Activated T-helper 17 cell treated with anti-CD3 and anti-CD28 coated beads, Interleukin-2, amount 50 U/mL, for 72 hours (primary cell): ENCODE results near the gene PANK4. TPM values are rescaled to one million over a fixed set of nuclear protein-coding genes. Genes with fewer than 3 reads are reported as not detected.
"Not testable (repeated sequence)": the region's sequence is repeated elsewhere in the genome, so short reads cannot be mapped to it uniquely, and the experiment has no call there.

Source experiments
- ATAC-seq: fragments of 150-1000 bp; cut with Tn5 transposase; replicated peaks from 2 replicates; pipeline ENCODE4 v1.10.0; 2021; ENCODE audit warnings: mild to moderate bottlenecking, moderate library complexity
- H3K27ac Mint-ChIP-seq: one replicate; pipeline ENCODE4 v1.8.0; 2022; ENCODE audit warnings: mixed read lengths
- H3K27me3 Mint-ChIP-seq: one replicate; pipeline ENCODE4 v1.8.0; 2022; ENCODE audit warnings: mixed read lengths
- H3K36me3 Mint-ChIP-seq: one replicate; pipeline ENCODE4 v1.8.0; 2022; ENCODE audit warnings: low read depth, mild to moderate bottlenecking, mixed read lengths
- H3K4me1 Mint-ChIP-seq: one replicate; pipeline ENCODE4 v1.8.0; 2022; ENCODE audit warnings: mixed read lengths
- H3K4me3 Mint-ChIP-seq: one replicate; pipeline ENCODE4 v1.8.0; 2022; ENCODE audit warnings: mild to moderate bottlenecking, mixed read lengths
- H3K9me3 Mint-ChIP-seq: one replicate; pipeline ENCODE4 v1.8.0; 2022; ENCODE audit warnings: mixed read lengths
- total RNA-seq, 2 donors: library from RNA; stranded (reverse); gene quantifications; one replicate each; pipeline ENCODE4 v1.2.3, GENCODE V29; 2022

The PANK4 gene
- total RNA-seq = 10 to 100 TPM; 41.7 to 54.9 TPM

- H3K27me3 Mint-ChIP-seq = no peaks in the 10 kb centered on the region
- peak within 1 kb of the TSS; percentile 93 for H3K4me3 Mint-ChIP-seq
- H3K27ac Mint-ChIP-seq = peak within 1 kb of the TSS; percentile 94
- H3K9me3 Mint-ChIP-seq = no peaks in the 10 kb centered on the region
- H3K4me1 Mint-ChIP-seq = peaks cover 32% of the 10 kb centered on the region
- ATAC-seq = peak; percentile 88
- peaks cover 29% of the 10 kb centered on the region for H3K36me3 Mint-ChIP-seq
These were observed at the start of gene PANK4 for GRCh38 chr1:2525920-2526823. Gene PANK4 (minus strand): TSS chr1:2526596. CDS start chr1:2526587, 9 bp downstream.

GRCh38 chr1:2574350-2574749 is 48.0 kb upstream of the PANK4 start:
- Mint-ChIP-seq H3K27me3 (no peaks in the 10 kb centered on the region), H3K4me3 (no peak overlapping the region), H3K9me3 (peaks cover 15% of the 10 kb centered on the region), H3K27ac (no peak overlapping the region), H3K4me1 (peaks cover 13% of the 10 kb centered on the region), H3K36me3 (no peaks in the 10 kb centered on the region)
- no peak for ATAC-seq

- Mint-ChIP-seq H3K27ac (no peak overlapping the region), H3K36me3 (no peaks in the 10 kb centered on the region), H3K4me1 (peaks cover 5% of the 10 kb centered on the region), H3K27me3 (no peaks in the 10 kb centered on the region), H3K9me3 (peaks cover 11% of the 10 kb centered on the region), H3K4me3 (no peak overlapping the region)
- ATAC-seq = no peak
These were observed 47.0 kb upstream of the PANK4 start for GRCh38 chr1:2573250-2573920.

- peaks cover 4% of the 10 kb centered on the region for H3K36me3 Mint-ChIP-seq
- H3K4me1 Mint-ChIP-seq = peaks cover 5% of the 10 kb centered on the region
- H3K4me3 Mint-ChIP-seq = no peak overlapping the region
- ATAC-seq = no peak
- H3K9me3 Mint-ChIP-seq = peaks cover 11% of the 10 kb centered on the region
- H3K27me3 Mint-ChIP-seq = no peaks in the 10 kb centered on the region
- H3K27ac Mint-ChIP-seq = no peak overlapping the region
These were observed 45.0 kb upstream of the PANK4 start for GRCh38 chr1:2571348-2571747.

GRCh38 chr1:2570332-2570731 is 43.9 kb upstream of the PANK4 start:
- H3K27ac Mint-ChIP-seq = no peak overlapping the region

GRCh38 chr1:2569703-2570102 is 43.3 kb upstream of the PANK4 start:
- H3K9me3 Mint-ChIP-seq = peaks cover 11% of the 10 kb centered on the region
- H3K4me1 Mint-ChIP-seq, H3K27me3 Mint-ChIP-seq, H3K4me3 Mint-ChIP-seq, H3K36me3 Mint-ChIP-seq, H3K27ac Mint-ChIP-seq, ATAC-seq: not testable (repeated sequence)

More at GRCh38 chr1:2570332-2570731, 43.9 kb upstream of the PANK4 start:
- peaks cover 5% of the 10 kb centered on the region for H3K4me1 Mint-ChIP-seq
- H3K27me3 Mint-ChIP-seq = no peaks in the 10 kb centered on the region
- peaks cover 11% of the 10 kb centered on the region for H3K9me3 Mint-ChIP-seq
- H3K36me3 Mint-ChIP-seq = peaks cover 4% of the 10 kb centered on the region
- no peak overlapping the region for H3K4me3 Mint-ChIP-seq
- ATAC-seq = no peak

- Mint-ChIP-seq H3K27me3 (no peaks in the 10 kb centered on the region), H3K4me3 (no peak overlapping the region), H3K4me1 (peaks cover 5% of the 10 kb centered on the region), H3K36me3 (peaks cover 4% of the 10 kb centered on the region), H3K9me3 (peaks cover 11% of the 10 kb centered on the region), H3K27ac (no peak overlapping the region)
- no peak for ATAC-seq
These were observed 42.7 kb upstream of the PANK4 start for GRCh38 chr1:2569060-2569459.

- not testable (repeated sequence) for H3K9me3 Mint-ChIP-seq, H3K27ac Mint-ChIP-seq, H3K36me3 Mint-ChIP-seq, H3K4me3 Mint-ChIP-seq, H3K4me1 Mint-ChIP-seq, H3K27me3 Mint-ChIP-seq
- ATAC-seq = peak; percentile 34
These were observed 41.9 kb upstream of the PANK4 start for GRCh38 chr1:2568187-2568816.

- H3K36me3 Mint-ChIP-seq = peaks cover 17% of the 10 kb centered on the region
- no peak overlapping the region for H3K4me3 Mint-ChIP-seq
- H3K9me3 Mint-ChIP-seq = no peaks in the 10 kb centered on the region
- no peak overlapping the region for H3K27ac Mint-ChIP-seq
- ATAC-seq = peak; percentile 8
- H3K4me1 Mint-ChIP-seq = no peaks in the 10 kb centered on the region
- no peaks in the 10 kb centered on the region for H3K27me3 Mint-ChIP-seq
These were observed 40.8 kb upstream of the PANK4 start for GRCh38 chr1:2567083-2567679.

- Mint-ChIP-seq H3K27ac (no peak overlapping the region), H3K9me3 (no peaks in the 10 kb centered on the region), H3K36me3 (peaks cover 24% of the 10 kb centered on the region), H3K4me3 (no peak overlapping the region), H3K4me1 (peaks cover 2% of the 10 kb centered on the region), H3K27me3 (no peaks in the 10 kb centered on the region)
- ATAC-seq = no peak
These were observed 40.0 kb upstream of the PANK4 start for GRCh38 chr1:2566101-2567045.

- H3K4me3 Mint-ChIP-seq = no peak overlapping the region
- H3K36me3 Mint-ChIP-seq = peaks cover 35% of the 10 kb centered on the region
- H3K4me1 Mint-ChIP-seq = peaks cover 6% of the 10 kb centered on the region
- H3K27ac Mint-ChIP-seq = peak overlapping the region; percentile 46
- no peak for ATAC-seq
- H3K27me3 Mint-ChIP-seq = no peaks in the 10 kb centered on the region
- no peaks in the 10 kb centered on the region for H3K9me3 Mint-ChIP-seq
These were observed 38.5 kb upstream of the PANK4 start for GRCh38 chr1:2564815-2565374.

- peak overlapping the region; percentile 46 for H3K27ac Mint-ChIP-seq
- H3K36me3 Mint-ChIP-seq = peaks cover 41% of the 10 kb centered on the region
- peaks cover 6% of the 10 kb centered on the region for H3K4me1 Mint-ChIP-seq
- ATAC-seq = no peak
- H3K27me3 Mint-ChIP-seq = no peaks in the 10 kb centered on the region
- H3K4me3 Mint-ChIP-seq = no peak overlapping the region
- H3K9me3 Mint-ChIP-seq = no peaks in the 10 kb centered on the region
These were observed 37.8 kb upstream of the PANK4 start for GRCh38 chr1:2564006-2564814.

GRCh38 chr1:2563205-2563604 is 36.8 kb upstream of the PANK4 start:
- H3K36me3 Mint-ChIP-seq = peaks cover 50% of the 10 kb centered on the region

More at GRCh38 chr1:2563205-2563604, 36.8 kb upstream of the PANK4 start:
- no peak overlapping the region for H3K4me3 Mint-ChIP-seq
- H3K9me3 Mint-ChIP-seq = no peaks in the 10 kb centered on the region
- H3K27me3 Mint-ChIP-seq = no peaks in the 10 kb centered on the region
- ATAC-seq = no peak
- peaks cover 6% of the 10 kb centered on the region for H3K4me1 Mint-ChIP-seq
- H3K27ac Mint-ChIP-seq = no peak overlapping the region
